Endothelial cell of umbilical vein (primary cell): ENCODE data around the gene BACH2. TPM values are rescaled to one million over a fixed set of nuclear protein-coding genes. Genes with fewer than 3 reads are reported as not detected.

ENCODE experiments used
- BruUV-seq: library from RNA; stranded (reverse); fragments of 400-500 nt; replicated peaks from 2 replicates; lab custom pipeline; 2021; lab: Mats Ljungman, UMichigan
- CTCF ChIA-PET: fragments of 300-600, 350-600 bp; sonication (Branson Sonifier 250); formaldehyde crosslinking; loops from one replicate; lab custom pipeline; 2021; ENCODE audit warnings: antibody characterized with exemption, inconsistent platforms; lab: Charles Lee
- POLR2A ChIA-PET: fragments of 300-600, 350-600 bp; sonication (Branson Sonifier 250); formaldehyde crosslinking; loops from one replicate; lab custom pipeline; 2021; ENCODE audit warnings: antibody characterized with exemption, inconsistent platforms; lab: Charles Lee
- DNase-seq: peaks from one replicate; pipeline ENCODE4 v3.0.0-alpha.2; 2011; ENCODE audit warnings: low read depth, low spot score
- FAIRE-seq: peaks from 2 replicates; lab custom pipeline; 2011; peaks lifted over from hg19 to GRCh38; lab: Jason Lieb, UNC
- H2AFZ ChIP-seq: 2 replicates; pipeline ENCODE4 v1.6.0; 2012; ENCODE audit warnings: low read depth, low read length, control low read depth, inconsistent platforms
- H3K27ac ChIP-seq: 2 replicates; pipeline ENCODE4 v1.5.1; 2011; ENCODE audit warnings: low read depth, mild to moderate bottlenecking, control low read depth, low read length, moderate library complexity; ENCODE audit not compliant: insufficient read depth
- H3K27me3 ChIP-seq, 2 experiments: 2 replicates each; pipeline versions ENCODE4 v1.6.0 to v1.6.1; 2011; ENCODE audit warnings: low read length in 2 of 2, mixed read lengths in 1 of 2; ENCODE audit not compliant: control insufficient read depth in 2 of 2, insufficient read depth in 2 of 2
- H3K36me3 ChIP-seq, 2 experiments: 2 replicates in 1 of 2; 3 replicates in 1 of 2; pipeline ENCODE4 v1.5.1; 2011; ENCODE audit warnings: low read length in 2 of 2, mild to moderate bottlenecking in 1 of 2, moderate library complexity in 1 of 2; ENCODE audit not compliant: control insufficient read depth in 2 of 2, insufficient read depth in 2 of 2; ENCODE audit errors: extremely low read depth in 1 of 2
- H3K4me1 ChIP-seq: 3 replicates; pipeline ENCODE4 v1.5.1; 2011; ENCODE audit warnings: mild to moderate bottlenecking, low read length; ENCODE audit not compliant: control insufficient read depth, insufficient read depth; ENCODE audit errors: extremely low read depth
- H3K4me2 ChIP-seq: 2 replicates; pipeline ENCODE4 v1.6.1; 2011; ENCODE audit warnings: low read length, control low read depth, mixed read lengths; ENCODE audit not compliant: insufficient read depth
- H3K4me3 ChIP-seq, 3 experiments: fragments of 200-600 bp in 1 of 3; sonication (generic), shearing (Covaris generic) in 1 of 3; replicated peaks in 1 of 3; 2 replicates each; pipeline ENCODE4 v1.5.1; 2011 to 2016; ENCODE audit warnings: control low read depth in 3 of 3, low read length in 3 of 3, mild to moderate bottlenecking in 2 of 3, inconsistent platforms in 1 of 3, low read depth in 1 of 3, moderate library complexity in 1 of 3; ENCODE audit not compliant: insufficient read depth in 1 of 3
- H3K79me2 ChIP-seq: 2 replicates; pipeline ENCODE4 v1.6.0; 2012; ENCODE audit warnings: low read length, inconsistent platforms; ENCODE audit not compliant: control insufficient read depth, insufficient read depth
- H3K9ac ChIP-seq: replicated peaks from 2 replicates; pipeline ENCODE3; 2011; ENCODE audit warnings: low read length, control low read depth; ENCODE audit not compliant: insufficient read depth; ENCODE audit errors: extremely low read depth
- H3K9me1 ChIP-seq: replicated peaks from 3 replicates; pipeline ENCODE4 v1.6.0; 2011; ENCODE audit warnings: mild to moderate bottlenecking, low read length; ENCODE audit not compliant: control insufficient read depth, insufficient read depth; ENCODE audit errors: extremely low read depth
- H3K9me3 ChIP-seq: replicated peaks from 2 replicates; pipeline ENCODE4 v1.5.1; 2012; ENCODE audit warnings: low read length, inconsistent platforms; ENCODE audit not compliant: control insufficient read depth, insufficient read depth
- H4K20me1 ChIP-seq: replicated peaks from 2 replicates; pipeline ENCODE3; 2011; ENCODE audit warnings: mild to moderate bottlenecking, low read length; ENCODE audit not compliant: control insufficient read depth, insufficient read depth; ENCODE audit errors: extremely low read depth
- CTCF ChIP-seq, 2 donors: IDR thresholded peaks; 1 replicate in 1 of 2; 2 replicates in 1 of 2; pipeline ENCODE4 v1.5.1; 2011; ENCODE audit warnings: low read length in 2 of 2, mild to moderate bottlenecking in 2 of 2, moderate library complexity in 2 of 2, control low read depth in 1 of 2, inconsistent platforms in 1 of 2, low read depth in 1 of 2; ENCODE audit not compliant: insufficient read depth in 1 of 2; ENCODE audit errors: extremely low read depth in 1 of 2
- EZH2 ChIP-seq: IDR thresholded peaks from 2 replicates; pipeline ENCODE4 v1.6.1; 2012; ENCODE audit warnings: borderline replicate concordance, low read depth, mild to moderate bottlenecking, moderate library complexity, low read length, inconsistent platforms; ENCODE audit not compliant: severe bottlenecking
- FOS ChIP-seq: IDR thresholded peaks from 2 replicates; pipeline ENCODE4 v1.6.1; 2011; ENCODE audit warnings: mild to moderate bottlenecking, low read length, moderate library complexity, borderline replicate concordance; ENCODE audit not compliant: insufficient read depth
- GATA2 ChIP-seq: IDR thresholded peaks from 2 replicates; pipeline ENCODE4 v1.7.0; 2011; ENCODE audit warnings: low read depth, mild to moderate bottlenecking, moderate library complexity, mixed read lengths, low read length; ENCODE audit not compliant: insufficient read length, insufficient read depth
- JUN ChIP-seq: IDR thresholded peaks from 2 replicates; pipeline ENCODE4 v1.6.1; 2011; ENCODE audit warnings: borderline replicate concordance, low read depth; ENCODE audit not compliant: insufficient read length, insufficient read depth
- MAX ChIP-seq: IDR thresholded peaks from 2 replicates; pipeline ENCODE4 v1.6.1; 2011; ENCODE audit not compliant: insufficient read depth, insufficient read length
- MYC ChIP-seq: IDR thresholded peaks from one replicate; pipeline ENCODE4 v1.6.1; 2011; ENCODE audit warnings: mild to moderate bottlenecking, low read depth, low read length
- POLR2A ChIP-seq: IDR thresholded peaks from 2 replicates; pipeline ENCODE4 v1.6.1; 2012; ENCODE audit warnings: low read depth, mild to moderate bottlenecking, control low read depth, low read length
- POLR2AphosphoS5 ChIP-seq: IDR thresholded peaks from 2 replicates; pipeline ENCODE4 v1.6.1; 2012; ENCODE audit warnings: low read depth, mild to moderate bottlenecking, control low read depth, low read length, moderate library complexity; ENCODE audit not compliant: insufficient read depth
- dilution Hi-C: fragments of 300-500 bp; cut with MboI; formaldehyde crosslinking; loops from one replicate; pipeline ENCODE4 v1.15.0; 2019; ENCODE audit warnings: low sequenced_read_pairs; ENCODE audit not compliant: extremely low pct_ligation_motif_present
- intact Hi-C: fragments of 100-400 bp; cut with micrococcal nuclease; formaldehyde crosslinking; loops from one replicate; pipeline ENCODE4 v1.10.0; 2022
- polyA plus RNA-seq, 4 experiments: library from polyadenylated mRNA; depleted of rRNA in 3 of 4; stranded (reverse) in 3 of 4; unstranded in 1 of 4; fragments of >200 nt; gene quantifications; 2 replicates each; pipeline versions ENCODE4 v1.2.1 to v1.2.3, GENCODE V29; 2011 to 2012; ENCODE audit warnings: missing spikeins in 1 of 4
- total RNA-seq: library from RNA; stranded (reverse); gene quantifications from 2 replicates; pipeline ENCODE4 v1.2.3, GENCODE V29; 2021

BACH2 gene
- total and polyA plus RNA-seq, 2 donors (not counting 3 experiments of a cell fraction or from before 2014, with no cell fraction given), result 1.7 to 5.6 TPM

GRCh38 chr6:89986650-89987074 lies 310.0 kb downstream of the BACH2 start:
- Histone ChIP-seq H3K9me1 (no peaks in the 10 kb centered on the region), H3K27ac (no peak overlapping the region), H4K20me1 (no peaks in the 10 kb centered on the region), H3K4me1 (no peaks in the 10 kb centered on the region), H3K9ac (no peak overlapping the region), H3K27me3 (peaks cover 0 to 1% of the 10 kb centered on the region in 2 experiments), H3K79me2 (no peaks in the 10 kb centered on the region), H3K4me2 (no peak overlapping the region), H3K4me3 (no peak overlapping the region), H2AFZ (no peak overlapping the region), H3K9me3 (no peaks in the 10 kb centered on the region), H3K36me3 (no peaks in the 10 kb centered on the region)
- ChIA-PET CTCF (interaction anchor here (0.9 to 2.5 kb wide), 2 partner anchors 14 to 46 kb away, joined by 3 to 10 read pairs; no protein-coding TSS in a partner anchor), POLR2A (no interaction called here)
- intact Hi-C loops, result no loop called here
- dilution Hi-C loops, result no loop called here
- BruUV-seq, result no TSS peak
- no peak for DNase-seq
- TF ChIP-seq POLR2AphosphoS5 (no peak), MYC (no peak), FOS (no peak), GATA2 (no peak), EZH2 (no peak), POLR2A (no peak), MAX (no peak), CTCF (IDR thresholded peaks at IDR 0.05; ENCODE audit: extremely low read depth in 1 of 2, insufficient read depth in 1 of 2, low read depth in 1 of 2, low read length in 2 of 2) (no peak), JUN (no peak)
- peak; percentile 50 for FAIRE-seq
